Neural cell (in vitro differentiated cells): ENCODE results near the gene ARL4C.

Experiments used
- CTCF ChIP-seq: fragments of 450-650 bp; IDR thresholded peaks from 2 replicates; pipeline ENCODE4 v1.5.1; 2014; ENCODE audit warnings: antibody characterized with exemption, mild to moderate bottlenecking, moderate library complexity; ENCODE audit not compliant: poor library complexity, severe bottlenecking
- EZH2 ChIP-seq: fragments of 200-600, 300-800 bp; shearing (Covaris generic), sonication (generic); IDR thresholded peaks from 2 replicates; pipeline ENCODE4 v1.6.1; 2014; ENCODE audit warnings: antibody characterized with exemption, low read length, borderline replicate concordance, mild to moderate bottlenecking; ENCODE audit not compliant: insufficient read depth, poor library complexity, severe bottlenecking
- POLR2AphosphoS5 ChIP-seq: IDR thresholded peaks from 2 replicates; pipeline ENCODE4 v1.6.1; 2012
- RAD21 ChIP-seq: fragments of 450-650 bp; conservative IDR thresholded peaks from 2 replicates; pipeline ENCODE4 v1.6.1; 2014; ENCODE audit warnings: antibody characterized with exemption, mild to moderate bottlenecking, moderate library complexity

- TF ChIP-seq CTCF: no peak
- no peak for TF ChIP-seq POLR2AphosphoS5
- TF ChIP-seq EZH2: no peak
- no peak for TF ChIP-seq RAD21
Observed at GRCh38 chr2:234478121-234478858, 18.6 kb downstream of the ARL4C start.
